Right atrium auricular region (tissue), 2 donors: ENCODE results near the gene ENOSF1. TPM values are rescaled to one million over a fixed set of nuclear protein-coding genes. Genes with fewer than 3 reads are reported as not detected.

Source experiments
- DNase-seq: peaks from one replicate; pipeline ENCODE4 v3.0.0-alpha.2; 2019; ENCODE audit warnings: low spot score
- H3K27ac ChIP-seq, 2 donors: fragments of 200-600 bp; sonication (generic); 1 replicate in 1 of 2; 2 replicates in 1 of 2; pipeline ENCODE4 v1.5.1; 2016 to 2019
- H3K27me3 ChIP-seq, 2 donors: fragments of 200-600 bp; sonication (generic); one replicate each; pipeline versions ENCODE4 v1.5.1 to v1.6.0; 2017 to 2019
- H3K36me3 ChIP-seq: fragments of 200-600 bp; sonication (generic); one replicate; pipeline ENCODE4 v1.5.1; 2016
- H3K4me1 ChIP-seq, 2 donors: fragments of 200-600 bp; sonication (generic); one replicate each; pipeline versions ENCODE4 v1.5.1 to v1.6.0; 2017 to 2019
- H3K4me3 ChIP-seq, 2 donors: fragments of 200-600 bp; sonication (generic); 1 replicate in 1 of 2; 2 replicates in 1 of 2; pipeline ENCODE4 v1.5.1; 2017 to 2019; ENCODE audit warnings: mild to moderate bottlenecking in 1 of 2, moderate library complexity in 1 of 2
- H3K9me3 ChIP-seq, 2 donors: fragments of 200-600 bp; sonication (generic); one replicate each; pipeline ENCODE4 v1.5.1; 2019
- CTCF ChIP-seq, 2 donors: fragments of 200-600 bp; sonication (generic); IDR thresholded peaks; one replicate each; pipeline ENCODE4 v1.5.1; 2019; ENCODE audit warnings: antibody characterized with exemption in 2 of 2
- total RNA-seq, 2 donors: library from RNA; depleted of rRNA; stranded (reverse); fragments of >200 nt; gene quantifications; one replicate each; pipeline ENCODE4 v1.1.0, GENCODE V29; 2016

ENOSF1 gene
- total RNA-seq, 2 donors from 2014 or later, result 13.7 to 24.4 TPM

- no peak overlapping the region for H3K27ac ChIP-seq
Measured at GRCh38 chr18:622289-622688, 90.1 kb downstream of the ENOSF1 start.

GRCh38 chr18:621291-622043 is 91.0 kb downstream of the ENOSF1 start:
- H3K9me3 ChIP-seq, result no peaks in the 10 kb centered on the region
- H3K4me3 ChIP-seq, result no peak overlapping the region
- no peak for TF ChIP-seq CTCF (IDR thresholded peaks at IDR 0.05)
- DNase-seq, result no peak
- no peaks in the 10 kb centered on the region for H3K36me3 ChIP-seq
- no peaks in the 10 kb centered on the region for H3K27me3 ChIP-seq
- no peaks in the 10 kb centered on the region for H3K4me1 ChIP-seq
- no peak overlapping the region for H3K27ac ChIP-seq

More at GRCh38 chr18:622289-622688, 90.1 kb downstream of the ENOSF1 start:
- no peaks in the 10 kb centered on the region for H3K9me3 ChIP-seq
- H3K36me3 ChIP-seq, result no peaks in the 10 kb centered on the region
- TF ChIP-seq CTCF (IDR thresholded peaks at IDR 0.05), result no peak
- DNase-seq, result no peak
- no peaks in the 10 kb centered on the region for H3K27me3 ChIP-seq
- no peak overlapping the region for H3K4me3 ChIP-seq
- H3K4me1 ChIP-seq, result no peaks in the 10 kb centered on the region

Other genes starting within 250 kb of the ENOSF1 start
- 10 to 100 TPM; 10.9 to 15.3 TPM for gene COLEC12, start 211.9 kb downstream of the ENOSF1 start, total RNA-seq
- gene CETN1, start 132.2 kb downstream of the ENOSF1 start, total RNA-seq, result not detected
- gene CLUL1, start 115.6 kb downstream of the ENOSF1 start, total RNA-seq, result under 1 TPM in 1 of 2 donors, not detected in 1; 0.71 TPM
- gene TYMS, start 55.0 kb downstream of the ENOSF1 start, total RNA-seq, result under 1 TPM; 0.86 to 0.89 TPM
- gene YES1, start 99.6 kb upstream of the ENOSF1 start, total RNA-seq, result 10 to 100 TPM; 20.3 to 37.3 TPM
- 1 to 10 TPM in 1 of 2 donors, under 1 TPM in 1; 0.41 to 2.6 TPM for gene ADCYAP1, start 192.2 kb upstream of the ENOSF1 start, total RNA-seq